HepG2 (cell line): ENCODE results near the gene TTYH1. TPM values are rescaled to one million over a fixed set of nuclear protein-coding genes. Genes with fewer than 3 reads are reported as not detected.
A peak's percentile ranks its signal among the peaks of the same experiment; 100 is the strongest.

Experiments
- ATAC-seq: fragments of 200-7000 bp; cut with Tn5 transposase; 3 replicates; pipeline ENCODE4 v1.9.1; 2020; ENCODE audit warnings: mild to moderate bottlenecking, moderate library complexity
- BruUV-seq: library from RNA; stranded (reverse); fragments of 400-500 nt; replicated peaks from 2 replicates; lab custom pipeline; 2021; lab: Mats Ljungman, UMichigan
- CTCF ChIA-PET: fragments of 300-600 bp; formaldehyde crosslinking; extraction: SDS; loops from one replicate; lab custom pipeline; 2021; ENCODE audit warnings: low total read pairs, inconsistent platforms, low intra/inter-chr PET ratio; lab: Yijun Ruan, JAX
- POLR2A ChIA-PET: fragments of 350-600 bp; sonication (Branson Sonifier 250); formaldehyde crosslinking; loops from one replicate; lab custom pipeline; 2020; ENCODE audit warnings: antibody characterized with exemption, inconsistent platforms; lab: Yijun Ruan, JAX
- DNase-seq: peaks from one replicate; pipeline ENCODE4 v3.0.0-alpha.2; 2015; ENCODE audit warnings: low spot score
- FAIRE-seq: peaks from 3 replicates; lab custom pipeline; 2011; peaks lifted over from hg19 to GRCh38; lab: Jason Lieb, UNC
- H2AFZ ChIP-seq: one replicate; pipeline ENCODE4 v1.6.1; 2011; ENCODE audit warnings: low read length, inconsistent platforms
- H3K27ac ChIP-seq: fragments of 300-600 bp; 3 replicates; pipeline ENCODE4 v1.8.0; 2011; ENCODE audit warnings: mixed run types, mild to moderate bottlenecking, mixed read lengths, low read length, inconsistent platforms; ENCODE audit not compliant: insufficient read depth; ENCODE audit errors: extremely low read length
- H3K27me3 ChIP-seq, 2 experiments: fragments of 200-600 bp in 1 of 2; 2 replicates in 1 of 2; 3 replicates in 1 of 2; pipeline versions ENCODE4 v1.6.0 to v1.8.0; 2011; ENCODE audit warnings: low read length in 2 of 2, mild to moderate bottlenecking in 2 of 2, moderate library complexity in 2 of 2, inconsistent platforms in 1 of 2; ENCODE audit not compliant: insufficient read depth in 2 of 2, control insufficient read depth in 1 of 2
- H3K36me3 ChIP-seq, 2 experiments: fragments of 200-600 bp in 1 of 2; replicated peaks in 1 of 2; 2 replicates in 1 of 2; 3 replicates in 1 of 2; pipeline versions ENCODE4 v1.5.1 to v1.8.0; 2011; ENCODE audit warnings: low read length in 2 of 2, inconsistent platforms in 1 of 2; ENCODE audit not compliant: insufficient read depth in 2 of 2, control insufficient read depth in 1 of 2
- H3K4me1 ChIP-seq: 2 replicates; pipeline ENCODE4 v1.5.1; 2012; ENCODE audit warnings: low read length, inconsistent platforms; ENCODE audit not compliant: insufficient read depth
- H3K4me2 ChIP-seq: 2 replicates; pipeline ENCODE4 v1.6.0; 2011; ENCODE audit warnings: low read depth, low read length, inconsistent platforms
- H3K4me3 ChIP-seq, 3 experiments: fragments of 200-600 bp in 1 of 3; sonication (generic), shearing (Covaris generic) in 1 of 3; replicated peaks in 1 of 3; 2 replicates each; pipeline ENCODE4 v1.5.1; 2011 to 2016; ENCODE audit warnings: low read length in 3 of 3, inconsistent platforms in 2 of 3, low read depth in 2 of 3, mild to moderate bottlenecking in 2 of 3, control low read depth in 1 of 3, mixed read lengths in 1 of 3; ENCODE audit not compliant: insufficient read depth in 1 of 3
- H3K79me2 ChIP-seq: one replicate; pipeline ENCODE4 v1.6.1; 2011; ENCODE audit warnings: low read length, inconsistent platforms; ENCODE audit not compliant: insufficient read depth
- H3K9ac ChIP-seq: 2 replicates; pipeline ENCODE4 v1.6.0; 2011; ENCODE audit warnings: mild to moderate bottlenecking, low read depth, low read length, inconsistent platforms; ENCODE audit not compliant: insufficient read depth
- H3K9me3 ChIP-seq: 2 replicates; pipeline ENCODE4 v1.5.1; 2012; ENCODE audit warnings: mild to moderate bottlenecking, low read length
- H4K20me1 ChIP-seq: 2 replicates; pipeline ENCODE4 v1.6.0; 2011; ENCODE audit warnings: inconsistent platforms, mild to moderate bottlenecking, low read length, moderate library complexity; ENCODE audit not compliant: insufficient read depth
- CTCF ChIP-seq: sonication (generic); formaldehyde crosslinking; IDR thresholded peaks from 2 replicates; pipeline ENCODE4 v1.5.0; 2020; ENCODE audit warnings: mild to moderate bottlenecking, missing genetic modification reagents, moderate library complexity
- FOSL1 ChIP-seq: sonication (generic); formaldehyde crosslinking; IDR thresholded peaks from 2 replicates; pipeline ENCODE4 v1.9.0; 2021; ENCODE audit warnings: missing genetic modification reagents, borderline replicate concordance
- RFXAP ChIP-seq: sonication (generic); formaldehyde crosslinking; IDR thresholded peaks from 2 replicates; pipeline ENCODE4 v1.4.0; 2020; ENCODE audit warnings: missing genetic modification reagents, borderline replicate concordance
- RXRA ChIP-seq: sonication (generic); formaldehyde crosslinking; IDR thresholded peaks from 2 replicates; pipeline ENCODE4 v1.5.1; 2020; ENCODE audit warnings: missing genetic modification reagents
- SNAI1 ChIP-seq: sonication (generic); formaldehyde crosslinking; IDR thresholded peaks from 2 replicates; pipeline ENCODE4 v1.5.0; 2020; ENCODE audit warnings: mild to moderate bottlenecking, missing genetic modification reagents, borderline replicate concordance
- STAG1 ChIP-seq: sonication (generic); formaldehyde crosslinking; IDR thresholded peaks from 2 replicates; pipeline ENCODE4 v1.4.0; 2020; ENCODE audit warnings: missing genetic modification reagents
- ZNF12 ChIP-seq: sonication (generic); formaldehyde crosslinking; IDR thresholded peaks from 2 replicates; pipeline ENCODE4 v1.5.0; 2020; ENCODE audit warnings: missing genetic modification reagents
- ZNF263 ChIP-seq: sonication (generic); formaldehyde crosslinking; IDR thresholded peaks from 2 replicates; pipeline ENCODE4 v1.4.0; 2020; ENCODE audit warnings: missing genetic modification reagents
- ZNF430 ChIP-seq: sonication (generic); formaldehyde crosslinking; IDR thresholded peaks from 2 replicates; pipeline ENCODE4 v1.9.0; 2021; ENCODE audit warnings: mild to moderate bottlenecking, missing genetic modification reagents
- WGBS: methylation state at CpG from one replicate; pipeline ENCODE4 v1.1.6; 2017; ENCODE audit warnings: low lambda C conversion rate; 5-methylcytosine and 5-hydroxymethylcytosine counted together
- in situ Hi-C: cut with HindIII; loops from 2 replicates; pipeline ENCODE4 v1.10.0; 2017; ENCODE audit warnings: low pct_unique_long_range_greater_than_20kb; ENCODE audit not compliant: extremely low pct_ligation_motif_present
- intact Hi-C: fragments of 100-400 bp; cut with micrococcal nuclease; formaldehyde crosslinking; loops from one replicate; pipeline ENCODE4 v1.10.0; 2022; ENCODE audit not compliant: unreplicated experiment
- polyA plus RNA-seq, 8 experiments: library from polyadenylated mRNA; depleted of rRNA in 3 of 8; stranded (reverse) in 7 of 8; unstranded in 1 of 8; fragments of >200 nt; fragmentation: Illumina TruSeq in 4 of 8; extraction: Trizol in 4 of 8; gene quantifications; 2 replicates each; pipeline versions ENCODE4 v1.2.1 to v1.2.3, GENCODE V29; 2011 to 2016; ENCODE audit warnings: low read depth in 4 of 8, missing spikeins in 1 of 8, mixed read lengths in 1 of 8; ENCODE audit not compliant: insufficient read depth in 1 of 8
- total RNA-seq, 5 experiments: library from RNA; depleted of rRNA; stranded (reverse); fragments of >200 nt; fragmentation: Illumina TruSeq; extraction: Trizol; gene quantifications; 2 replicates each; pipeline ENCODE4 v1.2.3, GENCODE V29; 2016; ENCODE audit warnings: low read depth in 1 of 5

The TTYH1 gene
- total and polyA plus RNA-seq, 2 of the 13 experiments (the other 11 are each of a cell fraction or from before 2014, with no cell fraction given) = 6.9 to 19.9 TPM

- Histone ChIP-seq H3K9ac (no peak overlapping the region), H3K9me3 (no peaks in the 10 kb centered on the region), H3K4me3 (no peak overlapping the region), H3K27ac (no peak overlapping the region), H3K27me3 (peaks cover 0 to 18% of the 10 kb centered on the region in 2 experiments; a peak in 4 of 5 replicates), H3K36me3 (no peaks in the 10 kb centered on the region), H3K4me1 (peaks cover 13% of the 10 kb centered on the region), H3K79me2 (no peaks in the 10 kb centered on the region), H2AFZ (no peak overlapping the region), H3K4me2 (no peak overlapping the region), H4K20me1 (no peaks in the 10 kb centered on the region)
- intact Hi-C loops (loop anchor here (1.0 to 5.0 kb wide), 2 partner anchors 39 to 66 kb away; no protein-coding TSS in a partner anchor), in situ Hi-C loops (no loop called here)
- ATAC-seq (peak; percentile 67), FAIRE-seq (peak; percentile 55), DNase-seq (peak; percentile 70)
- no TSS peak for BruUV-seq
- WGBS = 21% methylated on average over 7 of the region's 7 CpGs
- CTCF ChIA-PET = interaction anchor here (1.2 to 2.1 kb wide), 3 partner anchors 48 to 125 kb away, joined by 4 to 13 read pairs (median 6); no protein-coding TSS in a partner anchor
- peak; percentile 80 for TF ChIP-seq CTCF (CRISPR knock-in tag)
- TF ChIP-seq RXRA (CRISPR knock-in tag) = no peak
- peak; percentile 79 for TF ChIP-seq STAG1 (CRISPR knock-in tag)
- POLR2A ChIA-PET = interaction anchor here (1.3 to 1.8 kb wide), 2 partner anchors 26 to 29 kb away, joined by 4 to 6 read pairs; partner anchors contain the start of gene LAIR1
Measured at GRCh38 chr19:54390942-54391577, 24.2 kb upstream of the TTYH1 start.

- H4K20me1 ChIP-seq = no peaks in the 10 kb centered on the region
- no peak overlapping the region for H3K4me2 ChIP-seq
- peak; percentile 72 for ATAC-seq
Measured at GRCh38 chr19:54391589-54392061, 23.6 kb upstream of the TTYH1 start.

More at GRCh38 chr19:54391589-54392061, 23.6 kb upstream of the TTYH1 start:
- FAIRE-seq (no peak), DNase-seq (peak; percentile 21)
- intact Hi-C loops = loop anchor here (1.0 to 5.0 kb wide), 2 partner anchors 39 to 66 kb away; no protein-coding TSS in a partner anchor
- Histone ChIP-seq H2AFZ (no peak overlapping the region), H3K4me1 (peaks cover 13% of the 10 kb centered on the region), H3K9ac (no peak overlapping the region), H3K79me2 (no peaks in the 10 kb centered on the region), H3K9me3 (no peaks in the 10 kb centered on the region), H3K36me3 (no peaks in the 10 kb centered on the region), H3K27me3 (peaks cover 0 to 18% of the 10 kb centered on the region in 2 experiments; a peak in 4 of 5 replicates), H3K4me3 (no peak overlapping the region), H3K27ac (no peak overlapping the region)
- 28% methylated on average over 2 of the region's 4 CpGs for WGBS
- ChIA-PET POLR2A (interaction anchor here (1.3 to 1.8 kb wide), 2 partner anchors 27 to 29 kb away, joined by 4 to 6 read pairs; partner anchors contain the start of gene LAIR1), CTCF (interaction anchor here (0.7 to 2.1 kb wide), 4 partner anchors 48 to 125 kb away, joined by 3 to 13 read pairs (median 5); no protein-coding TSS in a partner anchor)
- no TSS peak for BruUV-seq
- TF ChIP-seq ZNF430 (CRISPR knock-in tag) (no peak), CTCF (CRISPR knock-in tag) (peak; percentile 58), RFXAP (CRISPR knock-in tag) (no peak), ZNF263 (CRISPR knock-in tag) (peak; percentile 72; the same call in 1 of the 2 replicates), STAG1 (CRISPR knock-in tag) (peak; percentile 44), SNAI1 (CRISPR knock-in tag) (no peak), FOSL1 (CRISPR knock-in tag) (no peak), ZNF12 (CRISPR knock-in tag) (peak; percentile 64; the same call in 1 of the 2 replicates)
- in situ Hi-C loops = no loop called here
